GM12875 (cell line): ENCODE data around the gene CNTNAP2.

Experiments used
- H3K4me3 ChIP-seq: one replicate; pipeline ENCODE4 v1.5.1; 2011; ENCODE audit warnings: low read depth, low read length, control low read depth
- TF ChIP-seq, protein P1 (sequence below): IDR thresholded peaks from 2 replicates; pipeline ENCODE4 v1.5.1; 2011; ENCODE audit warnings: low read depth, mild to moderate bottlenecking, control low read depth, inconsistent platforms, low read length, moderate library complexity, borderline replicate concordance; ENCODE audit not compliant: insufficient read depth

Gene CNTNAP2

DNA sequence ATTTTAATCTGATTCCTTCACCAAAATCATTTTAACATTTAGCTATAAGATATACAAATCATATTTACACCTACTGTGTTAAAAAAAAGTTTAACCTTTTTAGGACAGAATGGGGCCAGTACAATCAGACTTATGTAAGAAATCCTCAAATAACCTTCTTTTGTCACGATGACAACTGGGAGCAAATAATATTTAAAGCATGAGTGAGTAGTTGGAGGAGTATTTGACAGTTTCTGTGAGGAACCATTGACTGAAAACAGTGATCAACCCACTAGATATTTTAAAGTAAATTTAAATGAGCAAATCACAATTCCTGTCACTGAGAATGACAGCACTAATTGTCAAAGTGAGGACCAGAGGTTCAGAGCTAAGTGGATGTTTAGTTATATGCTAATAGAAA is 289.1 kb downstream of the CNTNAP2 start:
- TF ChIP-seq, protein P1, sequence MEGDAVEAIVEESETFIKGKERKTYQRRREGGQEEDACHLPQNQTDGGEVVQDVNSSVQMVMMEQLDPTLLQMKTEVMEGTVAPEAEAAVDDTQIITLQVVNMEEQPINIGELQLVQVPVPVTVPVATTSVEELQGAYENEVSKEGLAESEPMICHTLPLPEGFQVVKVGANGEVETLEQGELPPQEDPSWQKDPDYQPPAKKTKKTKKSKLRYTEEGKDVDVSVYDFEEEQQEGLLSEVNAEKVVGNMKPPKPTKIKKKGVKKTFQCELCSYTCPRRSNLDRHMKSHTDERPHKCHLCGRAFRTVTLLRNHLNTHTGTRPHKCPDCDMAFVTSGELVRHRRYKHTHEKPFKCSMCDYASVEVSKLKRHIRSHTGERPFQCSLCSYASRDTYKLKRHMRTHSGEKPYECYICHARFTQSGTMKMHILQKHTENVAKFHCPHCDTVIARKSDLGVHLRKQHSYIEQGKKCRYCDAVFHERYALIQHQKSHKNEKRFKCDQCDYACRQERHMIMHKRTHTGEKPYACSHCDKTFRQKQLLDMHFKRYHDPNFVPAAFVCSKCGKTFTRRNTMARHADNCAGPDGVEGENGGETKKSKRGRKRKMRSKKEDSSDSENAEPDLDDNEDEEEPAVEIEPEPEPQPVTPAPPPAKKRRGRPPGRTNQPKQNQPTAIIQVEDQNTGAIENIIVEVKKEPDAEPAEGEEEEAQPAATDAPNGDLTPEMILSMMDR, result no peak
- H3K4me3 ChIP-seq, result no peak overlapping the region

DNA sequence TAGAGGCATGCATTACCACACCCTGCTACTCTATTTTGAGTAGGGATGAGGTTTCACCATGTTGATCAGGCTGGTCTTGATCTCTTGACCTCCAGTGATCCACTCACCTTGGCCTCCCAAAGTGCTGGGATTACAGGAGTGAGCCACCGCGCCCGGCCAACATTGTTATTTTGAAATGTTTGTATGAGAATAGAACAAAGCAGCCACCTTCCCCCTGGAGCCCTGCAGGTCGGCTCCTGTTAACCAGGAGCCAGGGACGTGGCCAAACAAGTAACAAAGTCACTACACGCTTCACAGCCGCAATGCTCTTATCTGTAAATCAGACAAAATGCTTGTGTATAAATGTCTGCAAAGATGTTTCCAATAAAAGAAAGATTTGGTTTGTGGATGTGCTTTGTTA is 295.4 kb downstream of the CNTNAP2 start:
- H3K4me3 ChIP-seq, result no peak overlapping the region
- TF ChIP-seq, protein P1, result no peak

DNA sequence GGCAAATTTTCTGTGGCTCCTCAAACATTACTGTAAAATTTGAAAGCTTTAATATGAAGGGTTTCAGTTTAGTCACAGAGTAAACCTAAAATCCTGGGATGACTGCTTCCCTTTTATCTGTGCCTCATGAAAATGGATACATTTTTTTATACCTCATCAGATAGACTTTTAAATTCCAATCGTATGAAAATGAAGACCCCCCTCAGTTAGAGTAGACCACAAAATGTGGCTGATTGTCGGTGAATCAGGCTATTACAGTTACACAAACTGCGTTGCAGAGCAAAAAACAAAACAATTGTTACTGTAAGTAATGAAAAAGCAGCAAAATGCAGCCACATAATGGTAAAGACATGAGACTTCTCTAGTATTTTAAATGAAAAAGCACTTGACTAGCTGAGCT is 296.2 kb downstream of the CNTNAP2 start:
- no peak overlapping the region for H3K4me3 ChIP-seq

DNA sequence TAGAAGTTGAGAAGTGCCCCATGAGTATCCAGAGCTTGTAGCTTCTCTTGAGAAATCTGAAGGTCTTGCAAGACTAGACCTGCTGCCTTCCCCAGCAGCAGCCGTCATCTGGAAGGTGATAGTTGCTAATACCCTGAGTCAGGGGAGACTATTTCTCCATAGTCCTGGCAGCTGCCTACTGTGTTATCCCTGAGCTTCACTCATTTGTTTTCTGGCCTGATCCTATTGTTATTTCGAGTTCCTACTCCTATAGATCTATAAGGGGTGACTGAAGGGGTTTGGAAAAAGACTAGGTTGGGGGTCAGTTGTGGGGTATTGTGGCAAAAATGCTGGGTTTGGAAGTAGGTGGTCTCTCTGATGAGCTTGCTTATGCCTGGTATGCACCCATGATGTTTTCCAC is 297.8 kb downstream of the CNTNAP2 start:
- no peak overlapping the region for H3K4me3 ChIP-seq
- TF ChIP-seq, protein P1, result no peak

More for the DNA sequence above, 296.2 kb downstream of the CNTNAP2 start:
- TF ChIP-seq, protein P1, result no peak

DNA sequence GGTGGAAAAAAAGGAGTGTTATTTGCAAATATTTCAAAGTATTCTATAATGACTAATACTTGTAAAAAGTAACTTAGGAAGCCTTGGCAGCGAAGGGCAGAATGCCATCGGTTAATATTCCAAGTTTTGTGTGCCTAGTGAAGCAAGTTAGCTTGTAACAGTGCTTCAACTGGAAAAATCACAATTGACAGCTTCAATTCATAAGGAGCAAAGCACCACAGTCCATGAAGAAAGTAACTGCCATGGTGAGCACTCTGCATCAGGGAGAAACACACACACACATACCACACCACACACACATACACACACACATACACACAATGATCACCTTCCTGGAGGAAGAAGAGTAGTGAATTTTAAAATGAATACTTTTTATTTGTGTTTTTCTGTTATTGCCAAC is 298.3 kb downstream of the CNTNAP2 start:
- H3K4me3 ChIP-seq, result no peak overlapping the region
- TF ChIP-seq, protein P1, result no peak

DNA sequence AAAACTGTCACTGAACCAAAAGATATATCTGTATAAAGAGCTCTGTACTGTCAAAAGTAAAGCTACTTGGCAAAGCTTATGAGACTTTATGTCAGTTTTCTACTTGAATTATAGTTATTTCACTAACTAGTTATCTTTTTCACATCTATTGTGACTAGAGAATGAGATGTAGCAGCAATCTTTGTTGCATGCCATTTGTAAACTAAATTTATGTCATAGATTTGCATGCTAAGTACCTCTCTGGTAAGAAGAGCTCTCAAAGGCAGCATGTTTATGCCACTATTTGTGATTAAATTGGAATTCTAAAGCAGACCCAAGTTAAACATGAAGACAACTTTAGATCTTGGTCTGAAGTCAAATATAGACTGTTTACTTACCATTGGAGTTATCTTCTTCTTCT is 300.6 kb downstream of the CNTNAP2 start:
- no peak overlapping the region for H3K4me3 ChIP-seq
- TF ChIP-seq, protein P1, result no peak

DNA sequence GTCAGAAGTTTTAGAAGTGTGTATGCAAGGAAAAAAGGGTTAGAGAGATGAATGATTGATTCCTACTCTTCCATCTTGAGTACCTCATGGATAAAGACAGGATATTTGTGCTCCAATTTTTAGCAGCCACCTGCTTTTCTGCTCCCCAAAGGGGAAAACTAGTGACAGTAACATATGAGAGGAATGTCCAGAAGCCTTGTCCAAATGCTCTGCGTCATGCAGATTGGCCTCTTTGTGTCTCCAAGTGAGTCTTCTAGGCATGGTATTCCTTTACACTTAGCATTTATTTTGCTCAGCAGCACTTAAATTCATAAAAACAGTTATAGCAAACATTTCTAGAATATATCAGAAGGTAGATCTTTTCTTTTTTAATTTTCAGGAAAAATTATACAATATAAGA is 306.8 kb downstream of the CNTNAP2 start:
- TF ChIP-seq, protein P1, result no peak
- H3K4me3 ChIP-seq, result no peak overlapping the region
